Amniotic epithelial cell (primary cell): ENCODE data around the gene INTS15.

ENCODE experiments used
- DNase-seq: peaks from one replicate; pipeline ENCODE4 v3.0.0-alpha.2; 2010; ENCODE audit warnings: low read depth

INTS15 gene

DNA sequence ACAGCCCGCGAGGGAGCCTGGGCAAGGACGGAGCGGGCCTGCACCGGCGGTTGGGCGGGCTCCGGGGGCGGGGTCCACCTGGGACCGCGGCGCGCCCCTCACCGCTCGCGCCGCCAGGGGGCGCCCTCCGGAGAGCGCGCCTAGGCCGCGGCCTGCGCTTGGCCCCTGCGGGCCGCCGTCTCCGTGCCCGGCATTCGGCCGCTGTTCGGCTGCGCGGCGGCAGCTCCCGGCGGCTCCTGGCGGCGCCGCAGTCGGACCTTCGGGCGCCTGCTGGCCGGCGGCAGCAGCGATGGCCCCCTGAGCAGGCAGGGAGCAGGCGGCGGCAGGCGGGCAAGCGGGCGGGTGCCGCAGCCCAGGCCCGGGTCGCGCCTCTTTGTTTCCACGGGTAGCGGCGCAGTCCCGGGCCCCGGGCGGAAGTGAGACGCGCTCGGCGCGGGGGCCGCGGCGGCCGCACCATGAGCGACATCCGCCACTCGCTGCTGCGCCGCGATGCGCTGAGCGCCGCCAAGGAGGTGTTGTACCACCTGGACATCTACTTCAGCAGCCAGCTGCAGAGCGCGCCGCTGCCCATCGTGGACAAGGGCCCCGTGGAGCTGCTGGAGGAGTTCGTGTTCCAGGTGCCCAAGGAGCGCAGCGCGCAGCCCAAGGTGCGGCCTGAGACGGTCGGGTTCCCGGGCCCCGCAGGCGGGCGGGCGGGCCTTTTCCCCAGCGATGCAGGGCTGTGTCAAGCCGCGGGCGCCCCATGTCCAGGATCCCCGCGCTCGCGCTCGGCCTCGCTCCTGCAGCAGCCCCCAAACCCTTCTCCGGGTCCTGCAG lies at the start of gene INTS15:
Gene INTS15, plus strand, starts transcription at position 193 of the 816 bp plus-strand sequence. Its CDS starts 263 bp downstream, at position 456.
- DNase-seq, result peak; percentile 73

DNA sequence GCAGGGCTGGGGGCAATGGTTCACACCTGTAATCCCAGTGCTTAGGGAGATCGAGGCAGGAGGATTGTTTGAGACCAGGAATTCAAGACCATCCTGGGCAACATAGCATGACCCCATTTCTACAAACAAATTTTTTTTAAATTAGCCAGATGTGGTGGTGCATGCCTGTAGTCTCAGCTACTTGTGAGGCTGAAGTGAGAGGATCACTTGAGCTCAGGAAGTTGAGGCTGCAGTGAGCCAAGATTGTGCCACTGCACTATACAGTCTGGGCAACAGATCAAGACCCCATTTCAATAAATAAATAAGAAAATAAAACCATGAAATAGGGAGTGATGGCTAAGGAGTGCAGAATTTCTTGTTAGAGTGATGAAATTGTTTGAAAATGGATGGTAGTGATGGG lies 47.5 kb upstream of the INTS15 start:
- DNase-seq, result no peak

DNA sequence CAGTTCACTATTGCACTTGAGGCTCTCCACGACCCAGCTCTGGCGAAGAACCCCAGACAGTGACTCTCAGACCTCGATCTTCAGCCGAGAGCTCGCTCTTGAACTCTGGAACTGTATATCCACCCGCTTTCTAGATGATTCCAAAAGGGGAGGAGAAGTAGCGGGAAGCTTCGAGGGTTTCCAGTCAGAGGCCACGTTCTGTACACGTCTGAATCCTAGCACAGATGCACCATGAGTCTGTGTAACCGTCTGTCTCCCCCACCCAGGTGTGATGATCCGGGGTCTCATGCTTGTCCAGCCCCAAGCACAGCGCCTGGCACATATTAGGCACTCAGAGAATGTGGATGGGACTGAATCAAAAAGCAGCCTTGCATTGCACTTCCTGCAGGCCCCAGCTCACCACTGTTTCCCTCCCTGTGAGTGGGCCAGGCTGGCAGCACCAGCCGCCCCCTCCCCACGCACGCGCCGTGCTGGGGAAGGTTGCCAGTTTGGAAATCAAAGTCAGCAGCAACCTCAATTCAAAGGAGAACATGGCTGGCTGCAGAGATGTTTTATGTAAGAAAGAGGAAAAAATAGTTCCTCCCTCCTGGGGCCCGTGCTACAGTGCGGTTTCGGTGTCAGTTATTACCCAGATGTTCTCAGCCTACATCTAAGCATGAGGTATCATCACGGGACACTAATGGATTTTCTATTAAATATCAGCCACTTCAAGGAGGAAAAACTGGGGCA lies 44.3 kb upstream of the INTS15 start:
- no peak for DNase-seq

DNA sequence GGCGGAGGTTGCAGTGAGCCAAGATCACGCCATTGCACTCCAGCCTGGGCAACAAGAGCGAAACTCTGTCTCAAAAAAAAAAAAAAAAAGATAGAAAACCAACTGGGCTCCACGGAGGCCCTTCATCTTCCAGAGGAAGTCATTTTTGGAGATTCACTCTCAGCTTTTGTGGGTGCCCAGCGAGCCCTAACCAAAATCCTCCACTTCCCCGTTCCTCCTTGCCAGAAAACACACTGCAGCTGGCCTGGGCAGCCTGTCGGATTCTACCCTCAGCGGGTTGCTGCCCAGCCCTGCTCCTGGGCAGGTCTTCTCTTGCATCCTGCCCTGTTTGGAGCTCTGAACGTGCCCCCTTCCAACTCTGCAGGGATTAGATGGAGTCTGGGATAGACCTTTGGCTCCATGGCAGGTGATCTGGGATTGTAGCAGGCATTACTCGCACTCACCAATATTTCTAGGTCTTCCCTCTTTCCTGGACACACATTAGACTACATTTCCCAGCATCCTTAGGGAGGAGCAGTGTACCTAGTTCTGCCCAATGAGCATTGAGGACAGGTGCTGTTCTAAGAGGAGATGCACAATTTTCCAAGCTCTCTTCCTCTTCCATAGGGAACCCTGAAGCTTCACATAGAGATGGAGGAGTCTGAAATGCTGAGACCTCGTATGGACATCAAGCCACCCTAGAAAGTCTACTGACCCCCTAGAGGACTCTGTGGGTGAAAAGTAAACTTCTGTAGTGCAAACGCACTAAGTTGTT lies 43.1 kb upstream of the INTS15 start:
- no peak for DNase-seq

DNA sequence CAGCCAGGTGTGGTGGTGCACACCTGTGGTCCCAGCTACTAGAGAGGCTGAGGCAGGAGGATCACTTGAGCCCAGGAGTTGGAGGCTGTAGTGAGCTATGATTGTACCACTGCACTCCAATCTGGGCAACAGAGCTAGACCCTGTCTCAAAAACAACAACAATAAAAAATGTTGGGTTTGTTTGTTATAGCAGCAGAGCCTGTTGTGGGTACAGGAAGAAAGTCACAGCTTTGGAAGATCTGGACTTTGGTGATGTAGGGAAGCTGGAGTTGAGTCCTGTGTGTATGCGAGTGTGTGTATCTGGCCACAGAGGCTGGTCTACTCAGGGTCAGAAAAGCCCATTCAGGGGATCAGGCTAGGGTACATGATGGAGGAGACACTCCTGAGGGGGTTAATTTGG lies 42.4 kb upstream of the INTS15 start:
- no peak for DNase-seq

DNA sequence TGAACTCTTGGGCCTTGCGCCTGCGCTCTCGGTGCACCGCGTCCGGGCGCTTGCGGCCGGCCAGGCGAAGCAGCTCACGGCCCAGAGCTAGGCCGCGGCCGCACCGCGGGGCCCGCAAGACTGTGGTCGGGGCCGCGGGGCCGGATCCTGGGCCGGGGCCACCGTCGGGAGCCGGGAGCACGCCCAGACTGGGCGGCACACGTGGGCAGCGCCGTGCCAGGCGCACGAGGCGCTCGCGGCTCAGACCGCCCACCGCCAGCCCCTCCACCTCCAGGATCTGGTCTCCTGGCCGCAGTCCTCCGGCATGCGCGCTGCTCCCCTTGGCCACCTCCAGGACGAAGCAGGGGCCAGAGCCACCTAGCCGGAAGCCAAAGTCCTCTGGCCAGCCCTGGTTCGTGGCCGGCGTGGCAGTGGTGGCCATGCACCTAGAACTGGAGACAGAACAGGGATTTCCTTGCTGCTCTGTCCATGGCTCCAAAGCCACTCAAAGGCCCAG lies 38.8 kb upstream of the INTS15 start, which contains the start of gene GRID2IP:
Gene GRID2IP, minus strand, starts transcription at position 446 of the 496 bp plus-strand sequence. Its CDS starts 25 bp downstream, at position 421.
- DNase-seq, result no peak

DNA sequence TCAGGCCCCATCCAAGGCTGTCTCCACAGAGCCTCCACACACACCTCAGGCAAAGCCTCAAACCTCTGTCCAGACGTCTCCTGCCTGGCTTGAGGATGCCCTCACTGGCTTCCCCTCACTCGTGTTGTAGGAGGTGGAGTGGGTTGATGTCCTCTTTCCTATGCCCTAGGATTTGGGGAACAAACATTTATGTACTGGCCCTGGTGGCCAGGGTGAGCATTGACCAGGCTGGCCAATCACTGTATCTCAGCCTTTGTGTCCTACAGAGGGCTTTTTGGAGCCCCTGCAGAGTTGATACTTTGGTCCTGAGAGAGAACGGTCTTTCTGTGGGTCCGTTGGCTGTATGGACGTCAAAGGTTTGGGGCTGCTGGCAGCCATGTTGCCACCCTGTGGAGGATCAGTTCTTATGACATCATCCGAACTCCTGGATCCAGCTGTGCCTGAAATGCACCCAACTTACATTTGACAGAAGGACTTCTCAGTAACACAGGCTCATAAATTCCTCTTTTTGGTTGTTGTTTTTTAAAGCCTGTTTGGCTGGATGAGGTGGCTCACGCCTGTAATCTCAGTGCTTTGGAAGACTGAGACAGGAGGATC lies 36.3 kb upstream of the INTS15 start:
- no peak for DNase-seq

DNA sequence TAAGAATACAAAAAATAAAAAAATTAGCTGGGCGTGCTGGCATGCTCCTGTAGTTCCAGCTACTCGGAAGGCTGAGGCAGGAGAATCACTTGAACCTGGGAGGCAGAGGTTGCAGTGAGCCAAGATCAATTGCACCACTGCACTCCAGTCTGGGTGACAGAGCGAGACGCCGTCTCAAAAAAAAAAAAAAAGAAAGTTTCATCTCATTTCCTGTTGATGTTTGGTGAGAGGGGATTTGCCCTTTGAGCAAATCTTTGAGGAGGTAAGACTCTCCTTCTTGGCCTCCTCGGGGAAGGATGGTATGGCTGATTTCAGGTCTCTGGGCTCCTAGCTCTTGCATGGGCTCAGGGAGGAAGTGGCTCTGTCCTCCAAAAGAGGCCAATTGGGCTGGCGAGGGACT lies 35.0 kb upstream of the INTS15 start:
- no peak for DNase-seq

DNA sequence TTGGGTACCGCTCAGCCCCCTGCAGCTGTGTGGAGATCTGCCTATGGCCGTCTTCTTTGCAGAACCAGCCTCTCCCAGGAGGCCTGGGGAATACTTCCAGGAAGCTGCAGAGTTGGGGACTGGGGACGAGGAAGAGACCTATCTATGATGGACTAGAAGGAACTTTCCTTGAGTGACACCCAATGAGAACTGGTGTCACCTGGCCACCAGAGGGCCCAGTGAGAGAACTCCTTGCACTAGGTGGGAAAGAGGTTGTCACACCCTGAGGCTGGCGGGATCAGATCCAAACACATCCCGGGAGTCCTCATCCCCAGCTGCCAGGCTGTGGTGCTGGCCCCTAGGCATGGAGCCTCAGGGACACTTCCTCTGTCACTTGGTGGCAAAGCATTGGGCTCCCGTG lies 33.6 kb upstream of the INTS15 start:
- DNase-seq, result no peak

DNA sequence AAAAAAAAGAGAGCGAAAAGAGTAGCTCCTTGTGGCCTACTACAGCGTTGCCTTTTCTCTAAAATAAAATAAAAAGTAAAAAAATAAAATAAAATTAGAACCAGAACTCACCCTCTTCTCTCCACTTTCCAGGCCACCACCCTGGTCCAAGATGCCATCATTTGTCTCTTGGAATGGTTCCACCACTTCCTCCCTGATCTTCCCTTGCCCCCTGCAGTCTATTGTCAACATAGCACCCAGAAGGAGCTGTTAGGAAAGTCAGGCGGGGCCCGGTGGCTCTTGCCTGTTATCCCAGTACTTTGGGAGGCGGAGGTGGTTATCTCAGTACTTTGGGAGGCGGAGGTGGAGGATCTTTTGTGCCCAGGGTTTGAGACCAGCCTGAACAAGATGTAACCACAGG lies 31.0 kb upstream of the INTS15 start:
- peak; percentile 32 for DNase-seq

DNA sequence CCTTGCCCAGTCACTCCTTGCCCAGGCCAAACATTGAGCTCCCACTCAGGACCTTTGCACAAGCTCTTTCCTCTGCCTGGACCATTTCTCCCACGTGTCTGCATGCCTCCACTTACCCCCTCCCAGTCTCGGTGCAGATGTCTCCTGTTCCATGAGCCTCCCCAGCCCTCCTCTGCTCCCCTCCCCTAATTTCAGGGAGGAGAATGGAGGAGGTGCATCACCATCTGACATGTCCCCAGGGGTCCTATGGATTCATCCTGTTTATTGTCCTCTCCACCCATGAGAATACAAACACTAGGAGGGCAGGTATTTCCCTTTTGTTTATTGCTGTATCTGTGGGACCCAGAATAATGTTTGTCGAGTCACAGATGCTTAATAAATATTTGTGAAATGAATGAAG lies 29.9 kb upstream of the INTS15 start:
- no peak for DNase-seq

DNA sequence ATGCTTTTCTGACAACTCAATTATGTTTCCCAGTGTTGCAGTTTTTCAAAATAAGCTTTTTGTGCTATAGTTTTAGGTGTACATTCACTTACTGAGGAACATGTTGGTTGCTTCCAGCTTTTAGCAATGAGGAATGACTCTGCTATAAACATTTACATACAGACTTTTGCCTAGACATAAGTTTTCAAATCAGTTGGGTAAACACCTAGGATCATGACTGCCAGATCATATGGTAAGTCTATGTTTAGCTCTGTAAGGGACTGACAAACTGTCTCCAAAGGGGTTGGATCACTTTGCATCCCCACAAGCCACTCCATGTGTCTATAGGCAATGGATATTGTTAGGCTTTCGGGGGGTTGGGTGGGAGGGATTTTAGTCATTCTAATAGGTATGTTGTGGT lies 27.7 kb upstream of the INTS15 start:
- DNase-seq, result no peak

DNA sequence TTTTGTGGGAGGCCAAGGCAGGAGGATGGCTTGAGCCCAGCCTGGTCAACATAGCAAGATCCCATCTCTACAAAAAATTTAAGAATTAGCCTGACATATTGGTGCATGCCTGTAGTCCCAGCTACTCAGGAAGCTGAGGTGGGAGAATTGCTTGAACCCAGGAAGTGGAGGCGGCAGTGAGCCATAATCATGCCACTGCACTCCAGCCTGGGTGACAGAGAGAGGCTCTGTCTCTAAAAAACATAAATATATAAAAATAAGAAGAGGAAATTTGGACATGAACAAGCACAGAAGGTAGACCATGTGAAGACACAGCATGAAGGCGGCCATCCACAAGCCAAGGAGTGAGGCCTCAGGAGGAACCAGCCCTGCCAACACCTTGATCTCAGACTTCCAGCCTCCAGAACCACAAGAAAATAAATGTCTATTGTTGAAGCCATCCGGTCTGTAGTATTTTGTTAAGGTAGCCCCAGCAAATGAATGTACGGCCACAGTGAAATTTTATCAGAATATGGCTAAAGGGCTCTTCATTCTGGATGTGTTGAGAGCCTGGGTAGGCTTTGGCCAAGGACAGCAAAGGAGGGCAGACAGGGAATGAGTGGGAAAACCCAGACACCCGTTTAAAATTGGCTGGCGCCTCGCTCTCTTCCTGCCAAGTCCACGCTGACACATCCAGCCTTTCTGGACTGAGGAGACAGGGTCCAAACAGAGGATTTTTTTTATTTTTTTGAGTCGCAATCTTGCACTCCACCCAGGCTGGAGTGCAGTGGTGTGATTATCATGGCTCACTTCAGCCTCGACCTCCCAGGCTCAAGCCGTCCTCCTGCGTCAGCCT lies 25.7 kb upstream of the INTS15 start:
- no peak for DNase-seq

DNA sequence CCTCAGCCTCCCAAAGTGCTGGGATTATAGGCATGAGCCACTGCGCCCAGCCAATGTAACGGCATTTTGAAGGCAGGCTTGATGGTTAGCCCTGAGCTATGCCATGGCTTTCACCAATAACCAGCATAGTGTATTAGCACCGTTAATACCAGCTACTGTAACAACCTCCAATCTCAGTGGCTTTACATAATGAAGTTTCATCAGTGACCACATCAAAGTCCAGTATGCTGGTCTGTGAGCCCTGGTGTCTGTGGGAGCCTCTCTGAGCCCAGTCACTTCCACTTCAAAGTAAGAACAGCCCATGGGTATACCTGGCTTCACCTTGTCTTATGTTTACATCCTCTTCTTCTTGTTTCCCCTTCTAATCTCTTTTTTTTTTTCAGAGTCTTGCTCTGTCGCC lies 24.2 kb upstream of the INTS15 start:
- no peak for DNase-seq

DNA sequence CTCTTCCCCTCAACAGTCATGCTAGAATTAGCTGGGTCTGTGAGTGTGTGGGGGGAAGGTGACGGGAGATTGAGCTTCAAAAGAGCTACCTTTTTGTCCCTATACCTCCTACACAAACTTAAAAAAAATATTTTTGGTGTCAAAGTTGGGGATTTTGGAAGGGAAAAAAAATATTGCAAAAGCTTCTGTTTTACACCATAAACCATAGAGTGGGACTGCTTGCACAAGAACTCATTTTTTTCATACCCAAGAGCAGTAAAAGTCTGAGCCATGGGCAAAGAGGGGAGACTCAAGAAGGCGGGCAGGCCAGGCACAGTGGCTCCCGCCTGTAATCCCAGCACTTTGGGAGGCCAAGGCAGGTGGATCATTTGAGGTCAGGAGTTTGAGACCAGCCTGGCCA lies 21.9 kb upstream of the INTS15 start:
- DNase-seq, result no peak

DNA sequence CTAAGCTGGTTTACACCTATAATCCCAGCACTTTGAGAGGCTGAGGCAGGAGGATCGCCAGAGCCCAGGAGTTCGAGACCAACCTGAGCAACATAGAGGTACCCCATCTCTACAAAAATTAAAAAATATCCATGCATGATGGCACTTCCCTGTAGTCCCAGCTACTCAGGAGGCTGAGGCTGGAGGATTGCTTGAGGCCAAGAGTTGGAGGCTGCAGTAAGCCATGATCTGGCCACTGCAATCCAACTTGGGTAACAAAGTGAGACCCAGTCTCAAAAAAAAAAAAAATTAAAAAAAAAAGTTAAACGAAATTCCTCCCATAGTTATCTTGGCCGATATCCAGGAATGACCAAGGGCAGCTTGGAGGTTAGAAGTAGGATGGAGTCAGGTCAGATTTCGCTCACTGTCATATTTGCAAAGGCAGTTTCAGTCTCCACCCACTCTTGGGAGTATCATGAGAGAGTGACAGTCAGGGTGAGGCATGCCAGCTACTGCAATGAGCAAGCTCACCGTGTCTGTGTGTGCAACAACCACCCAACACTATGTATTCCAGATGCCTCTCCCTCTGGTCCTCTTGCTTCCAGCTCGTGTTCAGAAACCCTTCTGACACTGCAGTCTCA lies 18.6 kb upstream of the INTS15 start:
- no peak for DNase-seq

DNA sequence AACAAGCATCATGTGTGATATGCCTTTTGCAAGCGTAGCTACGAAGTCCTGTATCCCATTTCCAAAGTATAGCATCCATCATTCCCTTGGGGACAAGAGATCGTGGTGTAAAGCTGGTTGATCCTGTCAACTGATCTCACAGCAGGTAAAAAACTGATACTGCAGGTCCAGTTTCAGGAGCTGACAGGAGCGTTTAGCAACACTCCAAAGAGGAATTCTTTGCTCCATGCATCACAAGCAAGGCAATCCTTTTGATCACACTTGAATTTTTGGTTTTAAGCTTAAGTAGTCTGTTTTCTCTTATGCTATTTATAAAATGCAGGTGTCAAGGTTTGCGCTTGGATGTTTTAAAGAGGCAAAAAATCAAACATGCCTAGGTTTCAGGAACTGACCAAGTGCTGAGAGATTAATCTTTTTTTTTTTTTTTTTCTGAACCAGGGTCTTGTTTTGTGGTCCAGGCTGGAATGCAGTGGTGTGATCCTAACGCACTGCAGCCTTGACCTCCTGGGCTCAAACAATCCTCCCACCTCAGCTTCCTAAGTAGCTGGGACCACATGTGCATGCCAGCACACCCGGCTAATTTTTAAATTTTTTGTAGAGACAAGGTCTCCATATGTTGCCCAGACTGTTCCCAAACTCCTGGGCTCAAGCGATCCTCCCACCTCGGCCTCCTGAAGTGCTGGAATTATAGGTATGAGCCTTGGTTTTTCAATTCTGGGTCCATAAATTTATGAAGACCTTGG lies 14.4 kb upstream of the INTS15 start:
- DNase-seq, result no peak

DNA sequence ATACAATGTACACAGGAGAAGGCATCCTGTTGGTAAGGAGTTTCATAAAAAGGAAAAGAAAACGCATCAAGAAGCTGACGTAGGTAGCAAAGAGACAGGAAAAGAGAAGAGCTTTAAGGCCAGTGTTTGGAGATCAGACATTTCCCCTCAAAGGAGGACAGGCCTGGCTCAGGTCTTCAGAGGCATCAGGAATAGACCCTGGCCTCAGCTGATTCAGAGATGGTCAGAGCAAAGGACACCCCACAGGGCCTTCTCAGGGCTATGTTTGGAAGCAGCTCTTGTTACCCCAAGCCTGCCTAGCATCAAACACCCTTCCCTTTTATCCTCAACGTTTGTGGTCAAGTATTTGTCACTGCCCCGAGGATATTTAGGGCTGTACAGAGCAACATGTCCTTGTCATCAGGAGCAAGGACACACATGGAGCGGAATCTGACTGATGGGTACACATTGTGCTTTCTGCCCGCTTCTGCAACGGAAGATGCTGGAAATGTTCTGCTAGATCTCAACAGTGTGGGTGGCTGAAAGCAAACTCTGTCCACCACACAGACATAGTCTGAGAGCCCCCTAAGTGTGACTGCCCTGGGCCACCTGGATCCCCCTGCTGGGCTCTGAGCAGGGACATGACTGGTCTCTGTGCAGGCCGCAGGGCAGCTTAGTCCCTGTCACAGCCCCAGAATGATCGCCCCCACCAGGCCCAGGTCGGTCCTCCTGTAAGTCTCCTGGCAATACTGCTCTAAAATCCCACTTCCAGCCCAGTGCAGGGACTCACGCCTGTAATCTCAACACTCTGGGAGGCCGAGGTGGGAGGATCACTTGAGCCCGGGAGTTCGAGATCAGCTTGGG lies 13.6 kb upstream of the INTS15 start:
- DNase-seq, result no peak

DNA sequence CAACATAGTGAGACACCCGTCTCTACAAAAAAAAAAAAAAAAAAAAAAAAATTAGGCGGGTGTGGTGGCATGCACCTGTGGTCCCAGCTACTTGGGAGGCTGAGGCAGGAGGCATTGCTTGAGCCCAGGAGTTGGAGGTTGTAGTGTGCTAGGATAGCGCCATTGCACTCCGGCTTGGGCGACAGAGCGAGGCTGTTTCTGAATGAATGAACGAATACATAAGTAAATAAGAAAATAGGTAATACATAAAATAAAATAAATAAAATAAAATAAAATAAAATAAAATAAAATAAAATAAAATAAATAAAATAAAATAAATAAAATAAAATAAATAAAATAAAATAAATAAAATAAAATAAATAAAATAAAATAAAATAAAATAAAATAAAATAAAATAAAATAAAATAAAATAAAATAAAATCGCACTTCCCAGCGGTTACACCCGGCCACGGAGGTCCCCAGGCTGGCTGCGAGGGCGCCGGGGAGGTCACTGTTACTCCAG lies 12.9 kb upstream of the INTS15 start:
- peak; percentile 12 for DNase-seq
